Aorta (tissue), 5 donors: Measurements from ENCODE around the gene DENND11. TPM values are rescaled to one million over a fixed set of nuclear protein-coding genes. Genes with fewer than 3 reads are reported as not detected.

ENCODE experiments used
- ATAC-seq: fragments of 200-7000 bp; cut with Tn5 transposase; one replicate; pipeline ENCODE4 v1.9.1; 2022; ENCODE audit warnings: moderate library complexity; ENCODE audit not compliant: low FRiP score
- DNase-seq, 2 donors: peaks; one replicate each; pipeline ENCODE4 v3.0.0-alpha.2; 2020
- H3K27ac ChIP-seq, 2 donors: one replicate each; pipeline ENCODE4 v1.5.1; 2013; ENCODE audit warnings: low read length in 2 of 2, mild to moderate bottlenecking in 2 of 2, moderate library complexity in 2 of 2, control low read depth in 1 of 2, inconsistent platforms in 1 of 2, low read depth in 1 of 2
- H3K27me3 ChIP-seq, 2 donors: one replicate each; pipeline ENCODE4 v1.6.1; 2013; ENCODE audit warnings: control low read depth in 1 of 2, low read length in 1 of 2, mild to moderate bottlenecking in 1 of 2, moderate library complexity in 1 of 2; ENCODE audit not compliant: insufficient read depth in 2 of 2, control insufficient read depth in 1 of 2
- H3K36me3 ChIP-seq, 2 donors: one replicate each; pipeline ENCODE4 v1.6.1; 2013; ENCODE audit warnings: control low read depth in 1 of 2, low read length in 1 of 2, mild to moderate bottlenecking in 1 of 2; ENCODE audit not compliant: insufficient read depth in 2 of 2, control insufficient read depth in 1 of 2
- H3K4me1 ChIP-seq, 2 donors: one replicate each; pipeline ENCODE4 v1.6.1; 2013; ENCODE audit warnings: low read length in 2 of 2, control low read depth in 1 of 2, mild to moderate bottlenecking in 1 of 2, moderate library complexity in 1 of 2; ENCODE audit not compliant: insufficient read depth in 2 of 2, control insufficient read depth in 1 of 2
- H3K4me3 ChIP-seq, 2 donors: one replicate each; pipeline ENCODE4 v1.5.1; 2013; ENCODE audit warnings: low read length in 2 of 2, control low read depth in 1 of 2, mild to moderate bottlenecking in 1 of 2
- H3K9me3 ChIP-seq: one replicate; pipeline ENCODE4 v1.6.1; 2013; ENCODE audit warnings: mild to moderate bottlenecking, low read length; ENCODE audit not compliant: control insufficient read depth
- WGBS, 2 donors: extraction: QIAGEN DNeasy Blood & Tissue Kit; methylation state at CpG; one replicate each; pipeline ENCODE4 v1.1.7; 2013; 5-methylcytosine and 5-hydroxymethylcytosine counted together
- intact Hi-C, 2 donors: fragments of 100-400 bp; cut with DNase I; formaldehyde crosslinking; loops; one replicate each; pipeline versions ENCODE4 v1.14.2 to v1.15.0; 2022
- polyA plus RNA-seq, 2 donors: library from polyadenylated mRNA; stranded (reverse); fragments of 200-250 nt; gene quantifications; one replicate each; pipeline ENCODE4 v1.2.3, GENCODE V29; 2013
- total RNA-seq, 2 donors: library from RNA; stranded (reverse); fragmentation: NEBNext Ultra II Directional; extraction: Animal tissue kit (Norgen Biotek cat#: 25700); gene quantifications; one replicate each; pipeline ENCODE4 v1.2.1, GENCODE V29; 2021
- donor health status: healthy with polysubstance abuse.
- donor health status: Bipolar disorder and iron deficiency.
- donor health status: DM: no; HTN: no; CAD: no.
- donor health status: DM: no; HTN: no; CAD: no.
- donor health status: DM: yes; HTN: yes; CAD: no.

The DENND11 gene
- total and polyA plus RNA-seq, 4 donors, result 7.3 to 31.6 (median 15.5) TPM

- intact Hi-C loops, result no loop called here
- Histone ChIP-seq H3K36me3 (peaks cover 2 to 9% of the 10 kb centered on the region in 2 donors), H3K9me3 (no peaks in the 10 kb centered on the region), H3K27me3 (no peaks in the 10 kb centered on the region), H3K27ac (no peak overlapping the region), H3K4me1 (peaks cover 0 to 2% of the 10 kb centered on the region in 2 donors), H3K4me3 (no peak overlapping the region)
- ATAC-seq (no peak), DNase-seq (no peak)
- 79 to 92% methylated on average over 2 of the region's 2 CpGs for WGBS, 2 donors
Observed at GRCh38 chr7:141668853-141669252, 33.1 kb downstream of the DENND11 start.

GRCh38 chr7:141666071-141666470 is 35.9 kb downstream of the DENND11 start:
- ATAC-seq (no peak), DNase-seq (no peak)
- H3K4me1 ChIP-seq, result no peaks in the 10 kb centered on the region
- H3K4me3 ChIP-seq, result no peak overlapping the region
- 87 to 90% methylated on average over 4 of the region's 4 CpGs for WGBS, 2 donors
- H3K36me3 ChIP-seq, result peaks cover 10 to 12% of the 10 kb centered on the region in 2 donors
- H3K27me3 ChIP-seq, result no peaks in the 10 kb centered on the region
- H3K9me3 ChIP-seq, result no peaks in the 10 kb centered on the region
- intact Hi-C loops, result no loop called here
- no peak overlapping the region for H3K27ac ChIP-seq

GRCh38 chr7:141665208-141666035 is 36.5 kb downstream of the DENND11 start:
- no peaks in the 10 kb centered on the region for H3K4me1 ChIP-seq
- DNase-seq (no peak), ATAC-seq (no peak)
- no peaks in the 10 kb centered on the region for H3K27me3 ChIP-seq
- no peak overlapping the region for H3K27ac ChIP-seq
- peaks cover 10 to 12% of the 10 kb centered on the region in 2 donors for H3K36me3 ChIP-seq
- 90 to 92% methylated on average over 18 of the region's 18 CpGs for WGBS, 2 donors
- intact Hi-C loops, result no loop called here
- H3K4me3 ChIP-seq, result no peak overlapping the region
- H3K9me3 ChIP-seq, result no peaks in the 10 kb centered on the region

GRCh38 chr7:141664450-141664849 is 37.5 kb downstream of the DENND11 start:
- WGBS, 2 donors, result 91 to 92% methylated on average over 6 of the region's 6 CpGs
- no peaks in the 10 kb centered on the region for H3K9me3 ChIP-seq
- DNase-seq (no peak), ATAC-seq (no peak)
- H3K4me3 ChIP-seq, result no peak overlapping the region
- no peaks in the 10 kb centered on the region for H3K4me1 ChIP-seq
- intact Hi-C loops, result no loop called here
- no peak overlapping the region for H3K27ac ChIP-seq
- peaks cover 12 to 16% of the 10 kb centered on the region in 2 donors for H3K36me3 ChIP-seq
- no peaks in the 10 kb centered on the region for H3K27me3 ChIP-seq

GRCh38 chr7:141663081-141663849 is 38.7 kb downstream of the DENND11 start:
- 48 to 50% methylated on average over 6 of the region's 6 CpGs for WGBS, 2 donors
- no peak for ATAC-seq
- Histone ChIP-seq H3K4me3 (no peak overlapping the region), H3K4me1 (no peaks in the 10 kb centered on the region), H3K36me3 (peaks cover 12 to 18% of the 10 kb centered on the region in 2 donors), H3K9me3 (no peaks in the 10 kb centered on the region), H3K27ac (no peak overlapping the region), H3K27me3 (no peaks in the 10 kb centered on the region)
- intact Hi-C loops, result no loop called here
- no peak for DNase-seq

- ATAC-seq (peak; percentile 45), DNase-seq (peak in 1 of 2 donors; percentile 71)
- intact Hi-C loops, result no loop called here
- Histone ChIP-seq H3K27ac (no peak overlapping the region), H3K4me1 (no peaks in the 10 kb centered on the region), H3K4me3 (no peak overlapping the region), H3K36me3 (peaks cover 12 to 18% of the 10 kb centered on the region in 2 donors), H3K27me3 (no peaks in the 10 kb centered on the region), H3K9me3 (no peaks in the 10 kb centered on the region)
- 74 to 76% methylated on average over 4 of the region's 4 CpGs for WGBS, 2 donors
Observed at GRCh38 chr7:141660259-141660658, 41.7 kb downstream of the DENND11 start.

- no peaks in the 10 kb centered on the region for H3K27me3 ChIP-seq
- H3K9me3 ChIP-seq, result no peaks in the 10 kb centered on the region
- WGBS, 2 donors, result 82 to 85% methylated on average over 6 of the region's 6 CpGs
- H3K4me1 ChIP-seq, result no peaks in the 10 kb centered on the region
- H3K36me3 ChIP-seq, result peaks cover 10 to 12% of the 10 kb centered on the region in 2 donors
- intact Hi-C loops, result loop anchor here in 1 of 2 donors (5.0 kb wide), 1 partner anchor 43 kb away; the partner anchor contains the start of gene DENND11
- no peak overlapping the region for H3K27ac ChIP-seq
- DNase-seq, result no peak
- H3K4me3 ChIP-seq, result no peak overlapping the region
- ATAC-seq, result no peak
Observed at GRCh38 chr7:141659501-141659900, 42.5 kb downstream of the DENND11 start.

- Histone ChIP-seq H3K4me1 (no peaks in the 10 kb centered on the region), H3K36me3 (peaks cover 0 to 3% of the 10 kb centered on the region in 2 donors), H3K4me3 (no peak overlapping the region), H3K27ac (peak overlapping the region in 1 of 2 donors; percentile 5), H3K9me3 (no peaks in the 10 kb centered on the region), H3K27me3 (no peaks in the 10 kb centered on the region)
- WGBS, 2 donors, result 25 to 32% methylated on average over 3 of the region's 3 CpGs
- intact Hi-C loops, result loop anchor here in 1 of 2 donors (5.0 kb wide), 1 partner anchor 83 kb away; the partner anchor contains the start of gene SSBP1
- DNase-seq (peak; percentile 34 to 68), ATAC-seq (peak; percentile 76)
Observed at GRCh38 chr7:141654551-141654950, 47.4 kb downstream of the DENND11 start.
